Caco-2 (cell line): ENCODE measurements around the gene TBC1D2B. TPM values are rescaled to one million over a fixed set of nuclear protein-coding genes. Genes with fewer than 3 reads are reported as not detected.
"Not testable (repeated sequence)": the region's sequence is repeated elsewhere in the genome, so short reads cannot be mapped to it uniquely, and the experiment has no call there.

Experiments
- BruUV-seq: library from RNA; stranded (reverse); fragments of 400-500 nt; replicated peaks from 2 replicates; lab custom pipeline; 2021; lab: Mats Ljungman, UMichigan
- CTCF ChIA-PET: fragments of 300-600 bp; sonication (Branson Sonifier 250); formaldehyde crosslinking; loops from one replicate; lab custom pipeline; 2022; ENCODE audit warnings: antibody characterized with exemption; lab: Charles Lee
- POLR2A ChIA-PET: fragments of 300-600 bp; sonication (Branson Sonifier 250); formaldehyde crosslinking; loops from one replicate; lab custom pipeline; 2022; ENCODE audit warnings: antibody characterized with exemption; lab: Charles Lee
- DNase-seq, 2 experiments: peaks; one replicate each; pipeline versions ENCODE4 v3.0.0 to v3.0.0-alpha.2; 2020 to 2022
- H3K27me3 ChIP-seq: replicated peaks from 2 replicates; pipeline ENCODE4 v1.6.0; 2011; ENCODE audit warnings: low read length; ENCODE audit not compliant: control insufficient read depth, insufficient read depth
- H3K36me3 ChIP-seq: 2 replicates; pipeline ENCODE4 v1.5.1; 2011; ENCODE audit warnings: low read length; ENCODE audit not compliant: control insufficient read depth, insufficient read depth
- H3K4me1 ChIP-seq: fragments of 250-450 bp; sonication (Bioruptor Pico); 2 replicates; pipeline ENCODE4 v1.5.1; 2020; ENCODE audit warnings: mild to moderate bottlenecking
- H3K4me3 ChIP-seq: 2 replicates; pipeline ENCODE4 v1.5.1; 2011; ENCODE audit warnings: low read depth, mild to moderate bottlenecking, control low read depth, low read length
- H3K9me3 ChIP-seq: fragments of 250-450 bp; sonication (Bioruptor Pico); 2 replicates; pipeline ENCODE4 v1.5.1; 2020; ENCODE audit warnings: mild to moderate bottlenecking, moderate library complexity
- H3K27ac Mint-ChIP-seq: one replicate; pipeline ENCODE4 v1.8.0; 2022; ENCODE audit warnings: mixed read lengths; ENCODE audit not compliant: unreplicated experiment
- H3K27me3 Mint-ChIP-seq: one replicate; pipeline ENCODE4 v1.8.0; 2022; ENCODE audit warnings: mixed read lengths; ENCODE audit not compliant: insufficient read depth, unreplicated experiment
- H3K36me3 Mint-ChIP-seq: one replicate; pipeline ENCODE4 v1.8.0; 2022; ENCODE audit warnings: mild to moderate bottlenecking, mixed read lengths; ENCODE audit not compliant: insufficient read depth, unreplicated experiment
- H3K4me1 Mint-ChIP-seq: one replicate; pipeline ENCODE4 v1.8.0; 2022; ENCODE audit warnings: low read depth, mixed read lengths; ENCODE audit not compliant: unreplicated experiment
- H3K4me3 Mint-ChIP-seq: one replicate; pipeline ENCODE4 v1.8.0; 2022; ENCODE audit warnings: mild to moderate bottlenecking, moderate library complexity, mixed read lengths; ENCODE audit not compliant: unreplicated experiment
- H3K9me3 Mint-ChIP-seq: one replicate; pipeline ENCODE4 v1.8.0; 2022; ENCODE audit warnings: mixed read lengths; ENCODE audit not compliant: unreplicated experiment
- intact Hi-C: fragments of 100-400 bp; cut with micrococcal nuclease; formaldehyde crosslinking; loops from one replicate; pipeline ENCODE4 v1.10.0; 2022; ENCODE audit not compliant: unreplicated experiment
- total RNA-seq: library from RNA; stranded (reverse); gene quantifications from 2 replicates; pipeline ENCODE4 v1.2.3, GENCODE V29; 2022
- TF ChIP-seq, protein P1 (sequence below), 2 experiments: fragments of 200-600 bp in 1 of 2; IDR thresholded peaks; 1 replicate in 1 of 2; 2 replicates in 1 of 2; pipeline versions ENCODE4 v1.5.1 to v1.8.0; 2011 to 2022; ENCODE audit warnings: antibody characterized with exemption in 1 of 2, control low read depth in 1 of 2, inconsistent platforms in 1 of 2, low read depth in 1 of 2, low read length in 1 of 2, mild to moderate bottlenecking in 1 of 2, moderate library complexity in 1 of 2; ENCODE audit not compliant: insufficient read depth in 1 of 2, severe bottlenecking in 1 of 2, unreplicated experiment in 1 of 2

TBC1D2B gene
- total RNA-seq, 1 experiment from 2014 or later, result 18.3 TPM

GRCh38 chr15:77952928-77953446 lies 124.5 kb downstream of the TBC1D2B start:
- POLR2A ChIA-PET, H3K36me3 Mint-ChIP-seq, intact Hi-C loops: not testable (repeated sequence)

DNA sequence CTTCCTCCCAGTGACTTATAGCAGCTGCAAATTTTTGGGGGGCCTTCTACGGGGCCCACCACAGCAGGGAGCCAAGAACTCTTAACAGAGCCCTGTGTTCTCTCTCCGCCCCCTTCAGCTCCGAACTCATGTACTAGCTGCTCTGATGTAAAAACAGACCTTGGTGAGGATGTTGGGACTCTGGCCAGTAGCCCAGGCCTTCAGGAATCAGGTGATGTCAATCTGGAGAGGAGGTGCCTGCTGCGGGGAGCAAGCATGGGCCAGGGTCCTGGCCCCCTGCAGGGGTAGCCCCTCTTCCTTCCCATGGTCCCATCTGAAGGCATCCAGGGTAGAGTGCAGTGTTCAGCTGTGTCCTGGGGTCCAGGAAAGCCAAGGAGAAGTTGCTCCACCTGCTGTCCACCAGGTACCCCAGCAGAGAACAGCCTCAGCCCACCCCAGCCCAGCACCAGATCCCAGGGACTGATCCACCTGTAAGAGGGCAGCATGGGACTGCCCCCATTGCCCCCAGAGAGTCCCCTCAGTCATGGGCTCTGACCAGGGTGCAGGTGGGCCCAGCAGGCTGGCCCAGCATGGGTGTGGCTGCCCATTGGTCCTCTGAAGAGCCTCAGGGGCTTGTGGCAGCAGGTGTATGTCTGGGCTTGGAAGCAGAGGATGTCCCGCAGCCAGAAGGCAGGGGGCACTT lies 126.3 kb downstream of the TBC1D2B start:
- H3K4me1 ChIP-seq, H3K4me3 Mint-ChIP-seq, H3K4me1 Mint-ChIP-seq, H3K27ac Mint-ChIP-seq, DNase-seq, H3K4me3 ChIP-seq, intact Hi-C loops, H3K36me3 ChIP-seq, H3K27me3 ChIP-seq, POLR2A ChIA-PET, BruUV-seq, CTCF ChIA-PET, H3K9me3 ChIP-seq, H3K36me3 Mint-ChIP-seq, H3K9me3 Mint-ChIP-seq, H3K27me3 Mint-ChIP-seq: not testable (repeated sequence)

More at GRCh38 chr15:77952928-77953446, 124.5 kb downstream of the TBC1D2B start:
- H3K9me3 ChIP-seq, CTCF ChIA-PET, H3K4me3 ChIP-seq, H3K4me3 Mint-ChIP-seq, H3K27ac Mint-ChIP-seq, H3K4me1 Mint-ChIP-seq, H3K27me3 Mint-ChIP-seq, H3K36me3 ChIP-seq, H3K27me3 ChIP-seq, H3K9me3 Mint-ChIP-seq, H3K4me1 ChIP-seq, BruUV-seq: not testable (repeated sequence)
- peak in 1 of 2 experiments; percentile 39 for DNase-seq
- TF ChIP-seq, protein P1, sequence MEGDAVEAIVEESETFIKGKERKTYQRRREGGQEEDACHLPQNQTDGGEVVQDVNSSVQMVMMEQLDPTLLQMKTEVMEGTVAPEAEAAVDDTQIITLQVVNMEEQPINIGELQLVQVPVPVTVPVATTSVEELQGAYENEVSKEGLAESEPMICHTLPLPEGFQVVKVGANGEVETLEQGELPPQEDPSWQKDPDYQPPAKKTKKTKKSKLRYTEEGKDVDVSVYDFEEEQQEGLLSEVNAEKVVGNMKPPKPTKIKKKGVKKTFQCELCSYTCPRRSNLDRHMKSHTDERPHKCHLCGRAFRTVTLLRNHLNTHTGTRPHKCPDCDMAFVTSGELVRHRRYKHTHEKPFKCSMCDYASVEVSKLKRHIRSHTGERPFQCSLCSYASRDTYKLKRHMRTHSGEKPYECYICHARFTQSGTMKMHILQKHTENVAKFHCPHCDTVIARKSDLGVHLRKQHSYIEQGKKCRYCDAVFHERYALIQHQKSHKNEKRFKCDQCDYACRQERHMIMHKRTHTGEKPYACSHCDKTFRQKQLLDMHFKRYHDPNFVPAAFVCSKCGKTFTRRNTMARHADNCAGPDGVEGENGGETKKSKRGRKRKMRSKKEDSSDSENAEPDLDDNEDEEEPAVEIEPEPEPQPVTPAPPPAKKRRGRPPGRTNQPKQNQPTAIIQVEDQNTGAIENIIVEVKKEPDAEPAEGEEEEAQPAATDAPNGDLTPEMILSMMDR (IDR thresholded peaks at IDR 0.05; ENCODE audit: insufficient read depth in 1 of 2, low read depth in 1 of 2, low read length in 1 of 2, severe bottlenecking in 1 of 2, unreplicated experiment in 1 of 2), result peak in 1 of 2 experiments; percentile 8

- BruUV-seq, H3K9me3 ChIP-seq, CTCF ChIA-PET, H3K4me1 Mint-ChIP-seq, H3K27me3 Mint-ChIP-seq, POLR2A ChIA-PET, intact Hi-C loops, H3K4me3 ChIP-seq, DNase-seq, H3K27me3 ChIP-seq, H3K36me3 ChIP-seq, H3K4me3 Mint-ChIP-seq, H3K4me1 ChIP-seq, H3K9me3 Mint-ChIP-seq, H3K27ac Mint-ChIP-seq, H3K36me3 Mint-ChIP-seq: not testable (repeated sequence)
These were observed 127.0 kb downstream of the TBC1D2B start for GRCh38 chr15:77950470-77950869.

GRCh38 chr15:77945566-77945965 lies 131.9 kb downstream of the TBC1D2B start:
- Mint-ChIP-seq H3K9me3 (no peaks in the 10 kb centered on the region), H3K36me3 (no peaks in the 10 kb centered on the region), H3K27me3 (no peaks in the 10 kb centered on the region), H3K27ac (no peak overlapping the region), H3K4me3 (no peak overlapping the region), H3K4me1 (no peaks in the 10 kb centered on the region)
- CTCF ChIA-PET, result no interaction called here
- Histone ChIP-seq H3K36me3 (no peaks in the 10 kb centered on the region), H3K4me1 (no peaks in the 10 kb centered on the region), H3K4me3 (no peak overlapping the region), H3K9me3 (no peaks in the 10 kb centered on the region), H3K27me3 (no peaks in the 10 kb centered on the region)
- POLR2A ChIA-PET, result no interaction called here
- TF ChIP-seq, protein P1 (IDR thresholded peaks at IDR 0.05; ENCODE audit: insufficient read depth in 1 of 2, low read depth in 1 of 2, low read length in 1 of 2, severe bottlenecking in 1 of 2, unreplicated experiment in 1 of 2), result no peak
- intact Hi-C loops, result no loop called here
- no TSS peak for BruUV-seq
- no peak for DNase-seq
